Natural killer cell treated with Interleukin-12 subunit alpha and Interleukin-12 subunit beta and Interleukin-15 and Interleukin-18, amount 100 ng/mL, for 72 hours (primary cell): ENCODE data around the gene TENM3. TPM values are rescaled to one million over a fixed set of nuclear protein-coding genes. Genes with fewer than 3 reads are reported as not detected.

Source experiments
- ATAC-seq, 2 donors: fragments of 150-1000 bp; cut with Tn5 transposase in 1 of 2; sonication (Bioruptor Pico), chemical (Tn5 transposase) in 1 of 2; 2 replicates each; pipeline ENCODE4 v1.10.0; 2021
- DNase-seq: peaks from one replicate; pipeline ENCODE4 v3.0.0; 2022; ENCODE audit warnings: low spot score
- H3K27ac Mint-ChIP-seq, 2 donors: 1 replicate in 1 of 2; 2 replicates in 1 of 2; pipeline ENCODE4 v1.8.0; 2022; ENCODE audit warnings: mixed read lengths in 2 of 2, mild to moderate bottlenecking in 1 of 2, moderate library complexity in 1 of 2
- H3K27me3 Mint-ChIP-seq, 2 donors: 1 replicate in 1 of 2; 2 replicates in 1 of 2; pipeline ENCODE4 v1.8.0; 2022; ENCODE audit warnings: mixed read lengths in 2 of 2
- H3K36me3 Mint-ChIP-seq: one replicate; pipeline ENCODE4 v1.8.0; 2022; ENCODE audit warnings: mixed read lengths
- H3K4me1 Mint-ChIP-seq, 2 donors: 1 replicate in 1 of 2; 2 replicates in 1 of 2; pipeline ENCODE4 v1.8.0; 2022; ENCODE audit warnings: low read depth in 2 of 2, mixed read lengths in 2 of 2, mild to moderate bottlenecking in 1 of 2
- H3K4me3 Mint-ChIP-seq: one replicate; pipeline ENCODE4 v1.8.0; 2022; ENCODE audit warnings: mixed read lengths
- H3K9me3 Mint-ChIP-seq: 2 replicates; pipeline ENCODE4 v1.8.0; 2022; ENCODE audit warnings: mixed read lengths
- total RNA-seq, 2 donors: library from RNA; stranded (reverse); gene quantifications; one replicate each; pipeline ENCODE4 v1.2.3, GENCODE V29; 2022

The TENM3 gene
- total RNA-seq, 2 donors from 2014 or later = not detected

DNA sequence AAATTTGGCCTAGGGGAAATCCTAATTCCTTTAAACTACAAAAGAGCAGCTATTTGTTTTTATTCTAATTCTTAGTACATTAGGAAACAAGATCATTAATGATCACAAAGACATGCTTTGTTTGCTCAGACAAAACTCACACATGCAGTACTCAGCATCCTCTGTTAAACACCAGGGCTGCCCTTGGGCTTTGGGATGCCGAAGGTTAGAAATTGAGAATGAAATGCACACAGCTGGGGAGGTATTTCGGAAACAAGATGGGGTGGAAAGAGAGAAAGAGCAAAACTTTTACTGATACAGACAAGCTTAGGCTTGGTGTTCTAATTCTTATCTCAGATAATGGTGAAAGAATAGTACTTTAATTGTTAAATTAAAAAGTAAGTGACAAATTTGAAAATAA lies 451.3 kb downstream of the TENM3 start:
- H3K4me3 Mint-ChIP-seq = no peak overlapping the region
- no peak overlapping the region for H3K27ac Mint-ChIP-seq
- no peaks in the 10 kb centered on the region for H3K36me3 Mint-ChIP-seq
- DNase-seq (no peak), ATAC-seq (no peak)
- H3K27me3 Mint-ChIP-seq = peaks cover 2 to 6% of the 10 kb centered on the region in 2 donors
- no peaks in the 10 kb centered on the region for H3K9me3 Mint-ChIP-seq
- H3K4me1 Mint-ChIP-seq = no peaks in the 10 kb centered on the region

DNA sequence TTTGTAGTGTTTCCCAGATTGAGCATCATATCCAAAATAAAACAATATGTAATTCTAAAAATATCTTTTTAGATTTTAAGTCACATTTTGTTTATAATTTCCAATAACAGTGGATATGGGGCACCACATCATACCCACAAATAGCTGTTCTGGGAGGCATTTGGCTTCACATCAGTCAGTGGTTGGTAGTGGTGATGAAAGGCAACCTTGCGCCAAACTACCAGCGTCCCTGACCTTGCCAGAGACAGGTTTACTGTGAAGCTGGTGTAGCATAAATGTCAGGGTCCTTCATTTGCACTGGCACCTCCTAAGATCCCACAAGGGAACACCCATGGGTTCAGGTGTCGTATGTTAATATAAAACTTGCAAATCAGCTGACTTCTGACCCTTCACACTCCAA lies 451.8 kb downstream of the TENM3 start:
- DNase-seq (no peak), ATAC-seq (peak in 1 of 2 donors; percentile 9)
- Mint-ChIP-seq H3K27me3 (peaks cover 2 to 6% of the 10 kb centered on the region in 2 donors), H3K4me1 (no peaks in the 10 kb centered on the region), H3K4me3 (no peak overlapping the region), H3K36me3 (no peaks in the 10 kb centered on the region), H3K27ac (no peak overlapping the region), H3K9me3 (no peaks in the 10 kb centered on the region)

DNA sequence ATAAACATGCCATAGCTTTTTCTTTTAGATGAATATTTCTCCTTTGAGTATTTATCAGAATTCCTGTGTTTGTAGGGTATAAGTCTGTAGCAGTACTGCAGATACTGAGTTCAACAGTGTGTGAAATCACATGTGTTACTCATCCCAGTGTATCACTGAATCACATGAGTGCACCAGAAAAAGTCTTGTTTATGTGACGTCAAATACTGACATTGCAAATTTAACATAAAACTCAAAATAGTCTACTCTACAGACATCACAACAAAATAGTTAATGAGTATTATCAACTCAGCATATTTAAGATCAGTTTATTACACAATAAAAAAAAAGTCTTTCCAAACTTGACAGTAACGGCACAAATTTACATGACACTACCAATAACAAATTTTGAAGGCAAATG lies 452.6 kb downstream of the TENM3 start:
- Mint-ChIP-seq H3K27me3 (peaks cover 2 to 6% of the 10 kb centered on the region in 2 donors), H3K4me3 (no peak overlapping the region), H3K27ac (no peak overlapping the region), H3K36me3 (no peaks in the 10 kb centered on the region), H3K9me3 (no peaks in the 10 kb centered on the region), H3K4me1 (no peaks in the 10 kb centered on the region)
- no peak for ATAC-seq
- no peak for DNase-seq

DNA sequence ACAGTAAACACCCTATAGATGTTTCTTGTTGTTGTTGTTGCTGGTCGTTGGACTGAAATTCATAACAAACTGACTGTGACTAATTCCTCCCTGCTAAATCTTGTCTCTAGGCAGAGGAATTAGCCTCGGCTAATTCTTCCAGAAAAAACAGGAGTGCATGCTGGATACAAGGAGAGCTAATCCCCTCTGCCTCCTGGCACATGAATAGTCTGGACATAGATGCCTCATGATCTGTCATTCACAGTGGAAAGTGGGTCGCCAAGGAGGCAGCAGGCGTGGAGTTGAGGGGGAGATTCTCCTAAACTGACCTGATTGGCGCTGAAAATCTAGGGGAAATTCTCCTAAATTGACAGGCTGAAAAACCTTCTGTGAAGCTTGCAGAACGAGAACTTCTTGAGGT lies 453.9 kb downstream of the TENM3 start:
- H3K27me3 Mint-ChIP-seq = peaks cover 5 to 11% of the 10 kb centered on the region in 2 donors
- no peaks in the 10 kb centered on the region for H3K4me1 Mint-ChIP-seq
- H3K36me3 Mint-ChIP-seq = no peaks in the 10 kb centered on the region
- DNase-seq (no peak), ATAC-seq (no peak)
- no peak overlapping the region for H3K4me3 Mint-ChIP-seq
- no peak overlapping the region for H3K27ac Mint-ChIP-seq
- no peaks in the 10 kb centered on the region for H3K9me3 Mint-ChIP-seq

DNA sequence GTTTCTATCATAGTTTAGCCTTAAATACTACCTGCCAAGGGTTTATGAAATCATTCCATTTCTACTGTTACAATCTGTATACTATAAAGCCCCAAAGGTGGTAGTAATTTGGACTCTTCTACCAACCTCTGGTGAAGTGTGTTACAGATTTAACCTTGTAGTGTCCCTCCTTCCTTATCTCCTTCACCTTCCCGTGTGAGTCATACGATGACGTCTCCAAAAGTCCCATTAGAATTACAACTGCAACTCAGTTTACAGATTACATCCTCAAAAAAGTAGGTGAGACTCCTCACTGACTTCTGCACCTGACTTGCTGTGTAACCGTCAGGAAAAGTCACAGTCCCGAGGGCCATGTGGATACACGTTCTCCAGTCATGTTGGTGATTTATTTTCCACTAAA lies 455.0 kb downstream of the TENM3 start:
- ATAC-seq (no peak), DNase-seq (no peak)
- Mint-ChIP-seq H3K36me3 (no peaks in the 10 kb centered on the region), H3K4me1 (no peaks in the 10 kb centered on the region), H3K4me3 (no peak overlapping the region), H3K9me3 (no peaks in the 10 kb centered on the region), H3K27me3 (peaks cover 5 to 11% of the 10 kb centered on the region in 2 donors), H3K27ac (no peak overlapping the region)

DNA sequence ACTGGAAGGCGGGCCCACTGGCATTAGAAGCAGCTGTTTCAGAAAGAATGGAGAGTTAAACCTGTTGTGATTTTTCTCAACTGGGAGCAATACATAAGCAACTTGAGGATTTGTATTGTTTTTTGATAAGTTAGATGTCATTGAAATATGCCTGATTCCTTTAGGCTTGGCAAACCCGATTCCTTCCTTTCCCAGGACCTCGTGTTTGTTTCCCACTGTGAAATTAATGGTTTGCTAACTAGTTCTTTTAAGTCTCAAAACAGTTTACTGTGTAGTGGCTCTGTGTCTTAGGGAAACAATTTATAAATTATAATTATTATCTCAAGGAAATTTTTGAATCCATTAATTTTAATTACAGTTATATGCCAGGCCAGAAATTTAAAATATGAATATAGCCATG lies 456.0 kb downstream of the TENM3 start:
- DNase-seq = no peak
- H3K9me3 Mint-ChIP-seq = no peaks in the 10 kb centered on the region
- ATAC-seq = no peak
- no peaks in the 10 kb centered on the region for H3K4me1 Mint-ChIP-seq
- H3K4me3 Mint-ChIP-seq = no peak overlapping the region
- no peaks in the 10 kb centered on the region for H3K36me3 Mint-ChIP-seq
- H3K27ac Mint-ChIP-seq = no peak overlapping the region
- H3K27me3 Mint-ChIP-seq = peaks cover 5 to 11% of the 10 kb centered on the region in 2 donors

DNA sequence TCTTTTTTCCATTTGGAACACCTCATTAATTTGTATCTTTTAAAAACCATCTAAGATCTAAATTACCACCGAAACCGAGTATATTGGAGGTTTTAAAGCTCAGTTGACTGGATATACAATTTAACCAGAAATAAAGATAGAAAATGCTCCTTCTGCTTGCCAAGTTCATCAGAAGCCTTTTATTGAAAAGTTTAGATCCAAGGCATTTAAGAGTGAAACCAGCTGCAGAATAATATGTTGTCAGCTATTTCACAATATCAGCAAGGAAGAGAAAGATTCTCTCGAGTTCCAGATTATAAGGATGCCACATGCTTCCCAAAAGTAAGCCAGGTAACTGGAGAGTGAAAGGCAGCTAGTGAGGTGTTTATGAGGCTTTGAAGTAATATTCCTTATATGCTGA lies 456.6 kb downstream of the TENM3 start:
- DNase-seq (no peak), ATAC-seq (no peak)
- Mint-ChIP-seq H3K36me3 (no peaks in the 10 kb centered on the region), H3K4me3 (no peak overlapping the region), H3K4me1 (no peaks in the 10 kb centered on the region), H3K27ac (no peak overlapping the region), H3K9me3 (no peaks in the 10 kb centered on the region), H3K27me3 (peaks cover 3 to 5% of the 10 kb centered on the region in 2 donors)

DNA sequence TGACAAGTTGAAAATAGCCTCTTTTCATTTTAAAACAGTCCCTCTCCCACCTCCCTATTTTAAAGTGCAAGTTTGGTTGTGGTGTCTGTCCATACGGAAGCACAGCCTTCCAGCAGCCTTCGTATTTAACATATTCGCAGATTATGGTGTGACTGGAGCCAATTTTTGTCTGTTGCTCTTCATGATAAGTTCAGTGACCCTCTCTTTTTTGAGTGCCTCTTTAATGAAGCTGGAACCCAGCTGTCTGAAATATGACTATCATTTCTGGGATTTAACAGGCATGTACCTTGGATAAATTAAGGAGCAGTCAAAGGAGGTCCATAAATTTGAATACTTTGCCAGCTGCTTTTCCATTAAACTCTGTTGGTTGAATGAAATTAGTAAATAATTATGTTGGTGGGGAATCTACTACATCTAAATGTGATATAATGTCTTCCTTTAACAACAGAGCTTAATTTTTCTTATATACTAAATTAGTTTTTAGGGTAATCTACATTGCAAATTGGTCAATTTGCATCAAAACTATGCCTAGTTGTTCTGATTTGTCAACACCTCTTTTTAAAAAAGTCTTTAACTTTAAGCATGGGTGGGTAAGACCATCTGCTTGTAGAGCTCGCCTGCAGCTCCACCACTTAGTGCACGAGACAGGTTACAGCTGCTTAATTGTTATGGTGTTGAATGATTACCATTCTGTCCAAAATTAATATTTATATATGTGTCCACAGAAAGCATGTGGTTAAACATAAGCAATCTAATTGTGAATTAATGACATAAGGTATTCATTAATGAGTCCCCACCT lies 457.4 kb downstream of the TENM3 start:
- DNase-seq (no peak), ATAC-seq (no peak)
- Mint-ChIP-seq H3K27me3 (peaks cover 3 to 5% of the 10 kb centered on the region in 2 donors), H3K36me3 (no peaks in the 10 kb centered on the region), H3K4me1 (no peaks in the 10 kb centered on the region), H3K9me3 (no peaks in the 10 kb centered on the region), H3K4me3 (no peak overlapping the region), H3K27ac (no peak overlapping the region)

DNA sequence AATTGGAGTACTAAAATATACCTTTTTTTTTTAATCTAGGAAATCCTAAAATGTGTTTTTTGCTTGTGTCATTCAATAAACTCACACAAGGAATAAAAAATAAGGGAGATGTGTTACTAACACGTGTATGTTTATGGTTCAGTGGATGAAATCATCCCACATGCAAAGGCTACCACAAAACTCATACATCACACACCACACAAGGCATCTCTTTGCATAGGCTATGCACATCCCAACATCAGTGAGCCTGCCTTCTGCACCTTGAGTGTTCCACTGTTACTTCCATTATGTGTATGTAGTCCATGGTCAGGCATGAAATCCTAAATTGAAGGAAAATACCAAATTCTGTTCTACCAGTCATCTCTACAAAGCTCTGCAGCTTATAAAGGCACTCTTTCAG lies 460.9 kb downstream of the TENM3 start:
- Mint-ChIP-seq H3K4me1 (no peaks in the 10 kb centered on the region), H3K4me3 (no peak overlapping the region), H3K27ac (no peak overlapping the region), H3K9me3 (no peaks in the 10 kb centered on the region), H3K36me3 (no peaks in the 10 kb centered on the region), H3K27me3 (peaks cover 6 to 13% of the 10 kb centered on the region in 2 donors)
- no peak for ATAC-seq
- no peak for DNase-seq

DNA sequence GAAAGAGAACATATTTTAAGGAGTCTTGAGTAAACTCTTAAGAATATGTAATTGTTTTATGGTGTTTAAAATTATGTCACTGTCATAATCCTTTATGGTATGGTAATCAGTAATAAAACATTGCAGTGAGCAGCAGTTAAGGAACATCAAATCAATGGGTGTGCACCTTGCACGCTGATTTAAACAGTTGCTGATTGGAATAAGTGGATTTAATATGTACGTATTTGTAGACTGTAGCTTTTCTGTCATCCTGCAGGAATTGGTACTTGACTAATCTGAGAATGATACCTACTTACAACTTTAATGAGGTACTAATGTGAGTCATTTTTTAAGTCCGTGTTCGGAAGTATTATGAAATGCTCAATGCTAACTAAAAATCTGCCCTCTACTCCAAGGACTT lies 461.7 kb downstream of the TENM3 start:
- Mint-ChIP-seq H3K36me3 (no peaks in the 10 kb centered on the region), H3K4me1 (no peaks in the 10 kb centered on the region), H3K4me3 (no peak overlapping the region), H3K9me3 (no peaks in the 10 kb centered on the region), H3K27me3 (peaks cover 6 to 13% of the 10 kb centered on the region in 2 donors), H3K27ac (no peak overlapping the region)
- ATAC-seq (no peak), DNase-seq (no peak)

DNA sequence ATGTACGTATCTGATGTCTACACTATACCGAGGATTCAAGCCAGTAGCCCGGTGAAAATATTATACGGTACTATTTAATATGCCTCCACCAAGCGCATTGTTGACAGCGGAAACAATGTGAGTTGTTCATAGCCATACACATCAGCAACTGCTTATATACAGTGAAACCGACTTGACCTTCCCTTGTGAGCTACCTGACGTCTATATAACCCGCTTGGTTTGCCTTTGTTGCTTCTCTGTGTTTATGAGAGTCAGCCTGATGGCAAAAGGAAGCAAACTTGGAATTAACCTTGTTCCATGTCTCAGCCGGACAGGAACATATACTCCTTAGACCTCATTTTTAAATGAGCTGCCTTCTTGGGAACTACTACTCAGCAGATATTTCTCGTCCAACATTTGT lies 462.2 kb downstream of the TENM3 start:
- H3K4me3 Mint-ChIP-seq = no peak overlapping the region

DNA sequence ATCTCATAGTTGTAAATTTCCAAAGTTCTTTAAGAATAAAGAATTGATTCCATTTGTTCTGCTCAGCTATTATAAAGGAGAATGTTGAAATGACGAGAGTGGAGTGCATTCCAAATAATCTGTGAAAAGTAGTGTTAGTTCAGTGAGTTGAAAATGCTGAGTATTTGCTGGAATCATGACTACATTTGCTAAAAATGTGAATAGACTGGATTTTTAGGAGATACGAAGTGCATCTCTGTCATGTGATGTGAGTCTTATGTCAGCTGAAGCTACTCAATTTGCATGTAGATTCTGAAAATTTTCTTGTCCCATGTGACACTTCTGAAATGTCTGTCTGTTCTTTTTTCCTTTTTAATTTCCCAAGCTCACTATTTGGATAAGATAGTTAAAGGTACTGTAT lies 468.0 kb downstream of the TENM3 start:
- no peak overlapping the region for H3K4me3 Mint-ChIP-seq
- no peak for ATAC-seq
- no peaks in the 10 kb centered on the region for H3K36me3 Mint-ChIP-seq
- no peak for DNase-seq
- no peaks in the 10 kb centered on the region for H3K9me3 Mint-ChIP-seq
- no peak overlapping the region for H3K27ac Mint-ChIP-seq
- H3K27me3 Mint-ChIP-seq = peaks cover 10 to 26% of the 10 kb centered on the region in 2 donors
- H3K4me1 Mint-ChIP-seq = no peaks in the 10 kb centered on the region

More for the DNA sequence above, 462.2 kb downstream of the TENM3 start:
- peaks cover 6 to 15% of the 10 kb centered on the region in 2 donors for H3K27me3 Mint-ChIP-seq
- no peaks in the 10 kb centered on the region for H3K4me1 Mint-ChIP-seq
- no peaks in the 10 kb centered on the region for H3K36me3 Mint-ChIP-seq
- DNase-seq = no peak
- no peak for ATAC-seq
- H3K9me3 Mint-ChIP-seq = no peaks in the 10 kb centered on the region
- no peak overlapping the region for H3K27ac Mint-ChIP-seq

DNA sequence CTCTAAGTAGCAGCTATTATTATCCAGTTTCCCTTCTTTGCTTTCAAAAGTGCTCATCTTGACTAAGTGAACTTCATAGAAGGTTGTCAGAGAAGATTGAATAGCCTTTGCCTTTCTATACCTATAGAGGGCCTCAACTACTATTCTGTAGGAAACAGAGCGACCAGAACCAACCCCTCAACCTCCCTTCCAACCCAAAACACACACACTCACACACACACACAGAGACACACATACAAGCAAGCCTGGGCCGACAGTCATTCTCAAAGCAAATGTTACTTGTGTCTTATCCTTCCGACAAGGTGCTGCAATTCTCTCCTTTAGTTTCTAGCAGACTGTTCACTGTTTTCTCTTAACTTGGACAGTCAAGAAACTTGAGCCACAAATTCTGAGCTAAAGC lies 472.3 kb downstream of the TENM3 start:
- ATAC-seq (no peak), DNase-seq (no peak)
- no peak overlapping the region for H3K4me3 Mint-ChIP-seq
- no peaks in the 10 kb centered on the region for H3K9me3 Mint-ChIP-seq
- H3K4me1 Mint-ChIP-seq = no peaks in the 10 kb centered on the region
- H3K36me3 Mint-ChIP-seq = no peaks in the 10 kb centered on the region
- H3K27me3 Mint-ChIP-seq = peaks cover 7 to 17% of the 10 kb centered on the region in 2 donors
- H3K27ac Mint-ChIP-seq = no peak overlapping the region

DNA sequence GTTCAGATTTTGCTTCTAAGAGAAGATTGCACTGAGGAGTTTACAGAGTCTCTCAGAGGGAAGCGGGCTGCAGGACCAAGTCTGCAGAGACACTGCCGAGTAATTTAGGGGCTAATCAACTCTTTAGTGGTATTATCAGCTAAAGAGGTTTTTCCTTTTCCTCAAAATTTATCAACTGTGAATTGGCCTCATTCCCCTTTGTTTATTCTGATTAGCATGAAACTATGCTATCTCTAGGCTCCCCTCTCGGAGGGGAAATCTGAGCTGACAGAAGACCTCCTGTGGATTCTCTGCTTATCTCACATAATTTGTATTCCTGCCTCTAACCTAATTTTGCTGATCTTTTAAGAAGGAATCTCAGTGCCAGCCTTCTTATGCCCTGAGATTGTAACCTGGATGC lies 473.0 kb downstream of the TENM3 start:
- DNase-seq (no peak), ATAC-seq (no peak)
- Mint-ChIP-seq H3K27me3 (peaks cover 6 to 14% of the 10 kb centered on the region in 2 donors), H3K36me3 (no peaks in the 10 kb centered on the region), H3K4me1 (no peaks in the 10 kb centered on the region), H3K4me3 (no peak overlapping the region), H3K27ac (no peak overlapping the region), H3K9me3 (no peaks in the 10 kb centered on the region)
